ENCODE data around the gene LTF.

The LTF gene

DNA sequence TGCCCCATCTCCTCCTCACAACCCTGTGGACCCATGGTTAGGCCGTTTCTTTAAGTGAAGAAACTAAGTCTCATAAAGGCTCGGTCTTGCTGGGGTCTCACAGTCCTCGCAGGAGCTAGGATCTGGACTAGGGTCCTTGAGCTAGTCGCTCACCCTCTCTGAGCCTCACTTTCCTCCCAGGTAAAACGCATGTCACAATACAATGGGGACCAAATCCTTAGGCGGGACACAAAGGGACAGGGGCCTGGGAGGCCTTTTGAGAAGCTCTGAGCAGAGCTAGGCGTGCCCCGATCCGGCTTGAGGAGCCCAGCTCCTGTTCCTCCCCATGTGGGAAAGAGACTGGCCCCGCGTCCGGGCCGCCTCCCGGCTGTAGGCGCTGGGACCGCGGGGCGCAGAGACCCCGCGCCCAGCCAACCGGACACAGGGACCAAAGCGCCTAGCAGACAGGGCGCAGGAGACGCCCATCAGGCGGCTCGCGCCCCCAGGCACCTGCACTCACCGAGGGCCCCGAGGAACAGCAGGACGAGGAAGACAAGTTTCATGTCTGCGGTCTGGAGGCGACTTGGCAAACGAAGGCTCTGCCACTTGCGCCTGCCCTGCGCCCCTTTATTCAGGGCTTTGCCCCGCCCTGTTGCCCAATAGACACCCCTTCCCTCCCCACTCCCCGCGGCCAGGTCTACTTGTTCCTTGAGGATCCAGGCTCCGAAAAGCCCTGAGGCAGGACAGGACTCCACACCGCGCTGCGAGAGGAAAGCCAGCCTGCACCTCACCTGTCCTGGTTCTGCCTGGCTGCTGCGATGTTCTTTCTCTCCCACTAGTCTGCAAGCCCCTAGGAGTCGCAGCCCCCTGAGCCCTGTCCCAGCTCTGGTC lies at the start of gene LTF:
TSS of gene LTF (minus strand) at position 580 of the 870 bp plus-strand sequence. CDS start at position 542, 38 bp downstream.
- TF ChIP-seq SUZ12 (IDR thresholded peaks at IDR 0.05) = no peak
- no peak for TF ChIP-seq FOXK2 (IDR thresholded peaks at IDR 0.05)
- TF ChIP-seq SP1 (IDR thresholded peaks at IDR 0.05) = no peak
- no peak for TF ChIP-seq ELF4 (IDR thresholded peaks at IDR 0.05)
- no peak for TF ChIP-seq BHLHE40 (IDR thresholded peaks at IDR 0.05; ENCODE audit: borderline replicate concordance)
- TF ChIP-seq ZNF384 (IDR thresholded peaks at IDR 0.05) = no peak
- TF ChIP-seq ARNT (IDR thresholded peaks at IDR 0.05) = no peak
- TF ChIP-seq, protein P1, sequence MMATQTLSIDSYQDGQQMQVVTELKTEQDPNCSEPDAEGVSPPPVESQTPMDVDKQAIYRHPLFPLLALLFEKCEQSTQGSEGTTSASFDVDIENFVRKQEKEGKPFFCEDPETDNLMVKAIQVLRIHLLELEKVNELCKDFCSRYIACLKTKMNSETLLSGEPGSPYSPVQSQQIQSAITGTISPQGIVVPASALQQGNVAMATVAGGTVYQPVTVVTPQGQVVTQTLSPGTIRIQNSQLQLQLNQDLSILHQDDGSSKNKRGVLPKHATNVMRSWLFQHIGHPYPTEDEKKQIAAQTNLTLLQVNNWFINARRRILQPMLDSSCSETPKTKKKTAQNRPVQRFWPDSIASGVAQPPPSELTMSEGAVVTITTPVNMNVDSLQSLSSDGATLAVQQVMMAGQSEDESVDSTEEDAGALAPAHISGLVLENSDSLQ (IDR thresholded peaks at IDR 0.05) = no peak
- no peak for TF ChIP-seq FOXM1 (IDR thresholded peaks at IDR 0.05; ENCODE audit: borderline replicate concordance)
- TF ChIP-seq FOXA1 (IDR thresholded peaks at IDR 0.05) = no peak
- no peak for TF ChIP-seq L3MBTL2 (conservative IDR thresholded peaks at IDR 0.05)
- no peak for TF ChIP-seq TARDBP (IDR thresholded peaks at IDR 0.05)
- TF ChIP-seq CTBP1 (IDR thresholded peaks at IDR 0.05; ENCODE audit: borderline replicate concordance) = no peak
- POLR2A ChIA-PET = no interaction called here
- CTCF ChIA-PET = interaction anchor here (0.9 kb wide), 1 partner anchor 15 kb away, joined by 5 read pairs; no protein-coding TSS in a partner anchor

DNA sequence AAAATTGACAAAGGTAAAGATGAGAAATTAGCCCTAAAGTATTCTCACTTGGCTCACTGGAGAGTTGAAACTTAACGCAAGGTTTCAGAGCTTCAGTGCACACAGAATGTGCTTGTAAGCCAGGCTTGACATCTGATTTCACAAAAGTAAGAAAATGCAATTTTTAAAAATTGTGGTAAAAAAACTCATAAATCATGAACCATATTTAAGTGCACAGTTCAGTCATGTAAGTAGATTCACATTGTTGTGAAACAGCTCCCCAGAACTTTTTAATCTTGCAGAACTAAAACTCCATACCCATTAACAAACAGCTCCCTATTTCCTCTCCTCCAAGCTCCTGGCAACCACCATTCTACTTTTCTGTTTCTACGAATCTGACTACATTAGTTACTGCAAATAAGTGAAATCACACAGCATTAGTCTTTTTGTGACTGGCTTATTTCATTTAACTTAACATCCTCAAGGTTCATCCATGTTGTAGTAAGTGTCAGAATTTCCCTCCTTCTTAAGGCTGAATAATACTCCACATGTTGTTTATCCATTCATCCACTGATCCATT lies 47.6 kb upstream of the LTF start:
- DNase-seq (ENCODE audit: extremely low spot score) = no peak
- ChIA-PET POLR2A (no interaction called here), CTCF (no interaction called here)
- TF ChIP-seq NFRKB (IDR thresholded peaks at IDR 0.05) = no peak
- no peak for TF ChIP-seq L3MBTL2 (conservative IDR thresholded peaks at IDR 0.05)
- TF ChIP-seq FOXM1 (IDR thresholded peaks at IDR 0.05; ENCODE audit: borderline replicate concordance) = no peak
- no peak for TF ChIP-seq ARNT (IDR thresholded peaks at IDR 0.05)
- no peak for TF ChIP-seq LEF1 (IDR thresholded peaks at IDR 0.05; ENCODE audit: borderline replicate concordance)
- TF ChIP-seq CTBP1 (IDR thresholded peaks at IDR 0.05; ENCODE audit: borderline replicate concordance) = no peak
- TF ChIP-seq, protein P1 (IDR thresholded peaks at IDR 0.05) = no peak
- TF ChIP-seq ZNF384 (IDR thresholded peaks at IDR 0.05) = no peak
- TF ChIP-seq HDGF (IDR thresholded peaks at IDR 0.05; ENCODE audit: borderline replicate concordance) = no peak
- TF ChIP-seq BHLHE40 (IDR thresholded peaks at IDR 0.05; ENCODE audit: borderline replicate concordance) = no peak
- no peak for TF ChIP-seq FOXK2 (IDR thresholded peaks at IDR 0.05)
- TF ChIP-seq SP1 (IDR thresholded peaks at IDR 0.05) = no peak
- no peak for TF ChIP-seq ELF4 (IDR thresholded peaks at IDR 0.05)

More for the DNA sequence above, at the start of gene LTF:
- no peak for DNase-seq (ENCODE audit: extremely low spot score)

DNA sequence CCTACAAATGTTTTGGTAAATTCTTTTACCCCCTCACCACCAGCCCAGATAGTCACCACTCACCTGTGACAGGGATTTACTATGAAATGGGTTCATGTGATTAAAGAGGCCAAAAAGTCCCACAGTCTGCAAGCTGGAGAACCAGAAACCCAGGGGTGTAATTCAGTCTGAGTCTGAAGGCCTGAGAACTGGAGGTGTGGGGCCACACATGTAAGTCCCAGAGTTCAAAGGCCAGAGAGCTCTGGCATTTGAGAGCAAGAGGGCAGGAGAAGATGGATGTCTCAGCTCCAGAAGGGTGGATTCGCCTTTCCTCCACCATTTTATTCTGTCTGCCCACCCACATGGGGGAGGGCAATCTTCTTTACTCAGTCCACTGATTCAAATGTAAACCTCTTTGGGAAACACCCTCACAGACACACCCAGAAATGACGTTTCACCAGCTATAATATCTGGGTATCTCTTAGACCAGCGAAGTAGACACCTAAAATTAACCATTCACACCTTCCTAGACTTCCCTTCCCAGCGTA lies 45.0 kb upstream of the LTF start:
- TF ChIP-seq FOXK2 (IDR thresholded peaks at IDR 0.05) (no peak), NFRKB (IDR thresholded peaks at IDR 0.05) (no peak), LEF1 (IDR thresholded peaks at IDR 0.05; ENCODE audit: borderline replicate concordance) (no peak), FOXM1 (IDR thresholded peaks at IDR 0.05; ENCODE audit: borderline replicate concordance) (no peak), SUZ12 (IDR thresholded peaks at IDR 0.05) (no peak), SP1 (IDR thresholded peaks at IDR 0.05) (no peak), FOXA1 (IDR thresholded peaks at IDR 0.05) (no peak), ZNF384 (IDR thresholded peaks at IDR 0.05) (no peak), TARDBP (IDR thresholded peaks at IDR 0.05) (no peak), L3MBTL2 (conservative IDR thresholded peaks at IDR 0.05) (no peak), BHLHE40 (IDR thresholded peaks at IDR 0.05; ENCODE audit: borderline replicate concordance) (no peak), CTBP1 (IDR thresholded peaks at IDR 0.05; ENCODE audit: borderline replicate concordance) (no peak), ELF4 (IDR thresholded peaks at IDR 0.05) (no peak), HDGF (IDR thresholded peaks at IDR 0.05; ENCODE audit: borderline replicate concordance) (no peak)
- TF ChIP-seq, protein P1 (IDR thresholded peaks at IDR 0.05) = no peak
- POLR2A ChIA-PET = interaction anchor here (0.9 kb wide), 1 partner anchor 48 kb away, joined by 3 read pairs; no protein-coding TSS in a partner anchor
- no peak for DNase-seq (ENCODE audit: extremely low spot score)
- CTCF ChIA-PET = interaction anchor here (1.1 to 1.5 kb wide), 2 partner anchors 13 to 21 kb away, joined by 3 to 4 read pairs; no protein-coding TSS in a partner anchor

DNA sequence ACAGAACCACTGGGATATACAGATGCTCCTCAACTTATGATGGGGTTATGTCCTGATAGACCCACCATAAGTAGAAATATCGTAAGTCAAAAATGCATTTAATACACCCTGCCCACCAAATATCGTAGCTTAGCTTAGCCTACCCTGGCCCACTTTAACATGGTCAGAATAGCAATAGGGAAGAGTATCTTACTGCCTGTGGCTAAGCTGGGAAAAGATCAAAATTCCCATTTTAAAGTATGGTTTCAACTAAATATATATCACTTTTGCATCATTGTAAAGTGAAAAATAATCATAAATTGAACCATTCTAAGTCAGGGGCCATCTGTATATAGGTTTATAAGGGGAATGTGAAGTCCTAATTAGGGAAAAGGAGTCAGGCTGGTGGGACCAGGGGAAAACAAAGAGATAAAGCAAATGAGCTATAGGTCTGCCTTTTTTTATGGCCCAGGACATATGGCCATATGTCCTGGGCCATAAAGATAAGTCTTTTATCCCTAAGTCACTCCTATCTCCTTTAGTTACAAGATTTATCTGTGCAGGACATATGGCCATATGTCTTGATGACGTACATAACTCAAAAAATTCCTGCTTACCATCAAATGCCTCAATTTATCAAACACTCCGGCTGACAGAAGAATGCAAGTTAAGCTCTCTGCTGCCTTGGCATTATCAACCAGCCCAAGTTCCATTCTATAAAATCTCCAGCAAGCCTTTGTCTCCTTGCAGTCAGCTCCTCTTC lies 44.3 kb upstream of the LTF start:
- POLR2A ChIA-PET = interaction anchor here (0.9 kb wide), 1 partner anchor 49 kb away, joined by 3 read pairs; no protein-coding TSS in a partner anchor
- TF ChIP-seq FOXA1 (IDR thresholded peaks at IDR 0.05) (no peak), TARDBP (IDR thresholded peaks at IDR 0.05) (no peak), ARNT (IDR thresholded peaks at IDR 0.05) (no peak), NFRKB (IDR thresholded peaks at IDR 0.05) (no peak), HDGF (IDR thresholded peaks at IDR 0.05; ENCODE audit: borderline replicate concordance) (no peak), FOXK2 (IDR thresholded peaks at IDR 0.05) (no peak), CTBP1 (IDR thresholded peaks at IDR 0.05; ENCODE audit: borderline replicate concordance) (no peak), ZNF384 (IDR thresholded peaks at IDR 0.05) (no peak), FOXM1 (IDR thresholded peaks at IDR 0.05; ENCODE audit: borderline replicate concordance) (no peak), SP1 (IDR thresholded peaks at IDR 0.05) (no peak), L3MBTL2 (conservative IDR thresholded peaks at IDR 0.05) (no peak), ELF4 (IDR thresholded peaks at IDR 0.05) (no peak)
- CTCF ChIA-PET = interaction anchor here (1.1 to 1.5 kb wide), 2 partner anchors 13 to 20 kb away, joined by 3 to 4 read pairs; no protein-coding TSS in a partner anchor
- no peak for DNase-seq (ENCODE audit: extremely low spot score)
